GM19239 (cell line): ENCODE data around the gene ZNF653.
"Not testable (repeated sequence)": the region's sequence is repeated elsewhere in the genome, so short reads cannot be mapped to it uniquely, and the experiment has no call there.

Source experiments
- DNase-seq: peaks from one replicate; pipeline ENCODE4 v3.0.0; 2011; ENCODE audit warnings: low spot score; ENCODE audit not compliant: insufficient read length
- FAIRE-seq: peaks from 2 replicates; lab custom pipeline; 2011; peaks lifted over from hg19 to GRCh38; lab: Jason Lieb, UNC

ZNF653 gene

GRCh38 chr19:11458236-11458900, 47.3 kb downstream of the ZNF653 start:
- FAIRE-seq, result no peak
- DNase-seq, result no peak

GRCh38 chr19:11457831-11458230, 47.8 kb downstream of the ZNF653 start:
- DNase-seq, result no peak
- no peak for FAIRE-seq

- DNase-seq (no peak), FAIRE-seq (no peak)
Measured at GRCh38 chr19:11457115-11457514, 48.5 kb downstream of the ZNF653 start.

GRCh38 chr19:11456659-11457058, 49.0 kb downstream of the ZNF653 start:
- FAIRE-seq (no peak), DNase-seq (no peak)

- FAIRE-seq, DNase-seq: not testable (repeated sequence)
Measured at GRCh38 chr19:11455233-11455554, 50.4 kb downstream of the ZNF653 start.

- DNase-seq, result peak; percentile 72
- FAIRE-seq, result no peak
Measured at GRCh38 chr19:11453468-11454341, 51.9 kb downstream of the ZNF653 start.

- no peak for FAIRE-seq
- DNase-seq, result no peak
Measured at GRCh38 chr19:11452620-11453310, 52.9 kb downstream of the ZNF653 start.

- FAIRE-seq (no peak), DNase-seq (no peak)
Measured at GRCh38 chr19:11451871-11452619, 53.6 kb downstream of the ZNF653 start.

- FAIRE-seq, result no peak
- no peak for DNase-seq
Measured at GRCh38 chr19:11451327-11451870, 54.2 kb downstream of the ZNF653 start.

GRCh38 chr19:11450570-11451326, 54.9 kb downstream of the ZNF653 start:
- FAIRE-seq, result no peak
- DNase-seq, result no peak

- FAIRE-seq, result no peak
- no peak for DNase-seq
Measured at GRCh38 chr19:11448923-11449554, 56.6 kb downstream of the ZNF653 start.

GRCh38 chr19:11448410-11448809, 57.2 kb downstream of the ZNF653 start:
- DNase-seq (no peak), FAIRE-seq (no peak)

- FAIRE-seq (no peak), DNase-seq (no peak)
Measured at GRCh38 chr19:11447347-11448262, 58.0 kb downstream of the ZNF653 start.

GRCh38 chr19:11446652-11447301, 58.9 kb downstream of the ZNF653 start:
- DNase-seq, result peak; percentile 77
- FAIRE-seq, result no peak

- DNase-seq, result no peak
- FAIRE-seq, result no peak
Measured at GRCh38 chr19:11446271-11446651, 59.4 kb downstream of the ZNF653 start.

GRCh38 chr19:11445141-11445540, 60.5 kb downstream of the ZNF653 start:
- DNase-seq (no peak), FAIRE-seq (no peak)

GRCh38 chr19:11444059-11444458, 61.6 kb downstream of the ZNF653 start:
- DNase-seq, result no peak
- no peak for FAIRE-seq
